HG03378 (cell line): ENCODE results near the gene GPANK1.
A peak's percentile ranks its signal among the peaks of the same experiment; 100 is the strongest.

Experiments used
- ATAC-seq: cut with Tn5 transposase; IDR thresholded peaks from one replicate; pipeline ENCODE4 v1.9.1; 2021; ENCODE audit warnings: mild to moderate bottlenecking, moderate library complexity; ENCODE audit not compliant: unreplicated experiment

The GPANK1 gene

GRCh38 chr6:31691564-31692108 is 26.8 kb upstream of the GPANK1 start:
- no peak for ATAC-seq

DNA sequence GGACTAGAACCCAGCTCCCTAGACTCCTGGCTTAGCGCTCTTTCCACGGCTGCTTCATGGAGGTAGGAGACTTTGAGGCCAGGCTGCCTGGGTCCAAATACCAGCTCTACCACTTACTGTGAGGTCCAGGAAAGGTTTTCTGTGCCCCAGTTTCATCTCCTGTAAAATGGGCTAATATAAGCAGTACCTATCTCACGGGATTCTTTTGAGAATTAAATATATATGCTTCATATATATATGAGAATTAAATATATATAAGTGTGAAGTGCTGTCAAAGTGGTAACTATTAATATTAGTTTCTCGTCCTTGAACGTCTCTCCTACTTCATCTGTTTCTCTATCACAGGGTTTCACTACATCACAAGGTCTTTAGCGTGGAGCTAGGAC is 26.3 kb upstream of the GPANK1 start:
- no peak for ATAC-seq

DNA sequence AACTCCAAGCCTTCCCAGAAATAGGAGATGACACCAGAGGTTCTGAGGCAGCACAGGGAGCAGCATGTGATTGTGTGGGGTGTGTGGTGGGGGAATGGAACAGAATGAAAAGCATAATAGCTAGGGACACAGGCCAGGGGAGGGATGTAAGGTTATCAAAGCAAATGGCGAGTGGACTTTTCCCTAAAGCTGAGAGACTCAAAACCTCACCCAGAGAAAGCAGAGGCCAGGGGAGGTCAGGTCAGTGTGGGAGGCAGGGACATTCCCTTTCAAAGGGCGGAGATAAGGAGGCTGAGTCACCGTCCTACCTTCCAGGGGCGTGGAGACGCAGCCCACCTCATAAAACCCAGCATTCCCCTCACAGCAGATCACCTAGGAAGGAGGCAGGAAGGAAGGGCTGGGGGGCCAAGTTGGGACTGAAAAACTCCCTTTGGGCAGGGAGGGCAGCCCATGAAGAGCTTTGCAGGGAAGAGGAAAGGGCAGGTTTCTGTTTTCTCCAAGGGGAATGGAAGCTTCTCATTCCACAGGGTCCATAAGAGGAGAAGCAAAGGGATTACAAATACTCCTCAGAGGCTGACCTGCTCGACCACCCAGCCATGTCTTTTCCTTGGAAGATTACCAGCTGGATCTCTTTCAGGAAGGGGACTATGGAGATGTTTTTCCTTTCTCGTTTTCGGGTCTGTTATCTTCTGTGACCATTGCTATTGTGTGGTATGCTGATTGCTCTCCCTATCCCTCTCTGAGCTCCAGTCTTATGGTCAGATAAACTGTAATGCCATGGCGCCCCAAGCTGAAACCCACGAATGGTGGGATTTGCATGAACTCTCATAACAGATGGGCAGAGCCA is 25.7 kb upstream of the GPANK1 start:
- ATAC-seq: no peak

DNA sequence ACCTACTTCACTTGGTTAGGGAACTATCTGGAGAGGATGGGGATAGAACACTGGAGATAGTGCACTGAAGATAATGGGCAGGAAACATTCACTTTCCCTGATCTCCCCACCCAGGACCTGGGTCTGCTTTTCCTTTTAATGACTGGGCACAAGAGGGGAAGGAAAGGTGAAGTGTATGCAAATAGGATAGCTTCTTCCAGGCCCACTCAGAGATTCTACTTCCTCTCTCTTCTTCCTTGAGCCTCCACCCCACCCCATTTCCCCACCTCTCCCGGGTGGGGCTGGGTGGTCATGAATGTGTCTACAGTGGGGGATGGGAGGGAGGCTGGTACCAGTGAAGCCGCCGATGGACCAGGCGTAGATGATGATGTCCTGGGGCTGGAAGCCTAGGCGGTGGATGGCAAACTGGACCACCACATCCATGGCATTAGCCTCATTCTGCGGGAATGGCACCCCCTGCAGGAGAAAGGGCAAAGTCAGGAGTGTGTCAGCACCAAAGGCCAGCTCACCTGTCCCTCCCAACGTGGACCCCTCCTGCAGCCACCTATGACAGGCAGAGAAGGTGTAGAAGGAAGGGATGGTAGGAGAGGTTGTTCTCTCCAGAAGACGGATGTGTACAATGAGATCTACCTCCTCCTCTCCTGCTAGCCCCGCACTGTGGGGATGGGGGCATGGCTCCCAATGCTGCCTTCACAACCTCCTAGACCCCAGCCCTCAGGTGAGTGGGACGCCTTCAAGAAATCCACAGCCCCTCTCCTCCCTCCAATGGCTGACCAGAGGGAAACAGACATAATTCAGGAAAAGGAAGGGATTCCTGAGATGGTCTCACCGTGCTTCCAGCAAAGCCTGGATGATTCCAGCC is 24.7 kb upstream of the GPANK1 start:
- ATAC-seq: no peak

- no peak for ATAC-seq
Observed at GRCh38 chr6:31687860-31688693, 23.3 kb upstream of the GPANK1 start.

DNA sequence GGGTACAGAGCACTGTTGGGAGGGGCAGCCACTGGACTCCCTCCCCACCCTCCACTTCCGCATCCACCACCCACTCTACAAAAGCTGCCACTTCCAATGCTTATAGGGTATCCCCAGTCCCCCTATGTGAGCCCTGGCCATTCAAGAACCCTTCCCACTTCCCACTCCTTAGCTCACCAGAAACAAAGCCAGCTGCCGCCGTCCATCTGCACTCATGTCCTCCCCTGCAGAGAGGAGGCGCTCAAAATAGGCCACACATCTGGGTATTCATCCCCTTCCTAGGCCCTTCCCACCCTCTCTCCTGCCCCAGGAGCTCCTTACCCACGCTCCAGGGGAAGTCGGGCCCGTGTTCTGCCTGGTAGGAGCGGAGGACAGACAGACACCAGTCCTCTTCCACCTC is 22.5 kb upstream of the GPANK1 start:
- ATAC-seq: no peak

- ATAC-seq: no peak
Observed at GRCh38 chr6:31686483-31686882, 21.7 kb upstream of the GPANK1 start.

DNA sequence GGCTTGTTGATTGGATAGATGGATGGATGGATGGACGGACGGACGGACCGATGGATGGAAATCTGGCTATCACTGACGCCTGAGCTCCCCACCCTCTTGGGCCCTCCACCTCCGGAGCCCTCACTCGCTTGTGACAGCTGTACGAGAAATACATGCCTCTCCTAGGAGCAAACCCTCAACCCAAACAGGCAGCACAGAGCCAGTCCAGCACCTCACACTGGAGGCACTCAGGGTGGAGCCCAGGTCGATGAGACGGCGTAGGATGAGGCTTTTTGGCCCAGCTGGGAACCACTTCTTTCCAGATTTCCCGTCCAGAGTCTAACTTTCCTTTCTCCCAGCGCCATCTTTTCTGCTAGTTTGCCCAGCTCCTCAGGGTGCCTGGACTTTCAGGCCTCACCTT is 18.8 kb upstream of the GPANK1 start:
- ATAC-seq: no peak

- no peak for ATAC-seq
Observed at GRCh38 chr6:31681135-31681671, 16.4 kb upstream of the GPANK1 start.

GRCh38 chr6:31680226-31681134 is 15.7 kb upstream of the GPANK1 start, which contains the start of gene LY6G5C:
LY6G5C (minus strand) TSS chr6:31681067; CDS start chr6:31680373, 694 bp downstream.
- no peak for ATAC-seq

DNA sequence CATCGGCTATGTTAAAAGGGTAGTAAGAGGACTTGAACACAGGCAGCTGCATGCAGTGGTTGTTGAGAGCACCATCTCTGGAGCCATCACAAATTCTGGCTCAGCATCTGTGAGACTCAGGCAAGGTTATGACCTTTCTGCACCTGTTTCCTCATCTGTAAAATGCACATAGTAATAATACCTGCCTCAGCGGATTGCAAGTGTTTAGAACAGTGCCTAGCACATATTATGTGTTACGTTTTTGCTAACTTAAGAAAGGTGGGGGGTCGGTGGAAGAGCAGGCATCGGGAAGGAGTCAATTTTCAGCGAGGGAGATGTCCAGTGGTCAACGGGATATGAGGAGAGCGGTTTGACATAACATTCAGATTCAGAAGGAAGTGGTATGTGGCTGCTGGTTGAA is 13.2 kb upstream of the GPANK1 start:
- ATAC-seq: no peak

DNA sequence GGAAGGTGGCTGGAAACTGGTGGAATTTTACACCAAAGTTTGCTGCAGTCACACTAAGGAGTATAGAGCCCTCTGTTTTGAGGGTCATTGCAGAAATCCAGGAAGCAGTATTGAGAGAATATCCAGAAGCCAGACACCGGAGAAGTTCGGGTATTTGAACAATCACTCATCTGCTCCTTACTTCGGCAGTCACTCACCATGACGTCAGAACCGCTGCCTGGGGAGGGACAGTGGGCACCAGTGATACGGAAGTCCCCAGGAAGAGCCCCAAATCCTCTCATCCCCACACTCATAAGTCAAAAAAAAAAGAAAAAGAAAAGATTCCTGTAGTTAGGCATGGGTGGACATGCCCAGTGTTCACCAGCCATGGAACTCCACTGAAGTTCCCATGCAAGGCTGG is 12.1 kb upstream of the GPANK1 start:
- no peak for ATAC-seq

DNA sequence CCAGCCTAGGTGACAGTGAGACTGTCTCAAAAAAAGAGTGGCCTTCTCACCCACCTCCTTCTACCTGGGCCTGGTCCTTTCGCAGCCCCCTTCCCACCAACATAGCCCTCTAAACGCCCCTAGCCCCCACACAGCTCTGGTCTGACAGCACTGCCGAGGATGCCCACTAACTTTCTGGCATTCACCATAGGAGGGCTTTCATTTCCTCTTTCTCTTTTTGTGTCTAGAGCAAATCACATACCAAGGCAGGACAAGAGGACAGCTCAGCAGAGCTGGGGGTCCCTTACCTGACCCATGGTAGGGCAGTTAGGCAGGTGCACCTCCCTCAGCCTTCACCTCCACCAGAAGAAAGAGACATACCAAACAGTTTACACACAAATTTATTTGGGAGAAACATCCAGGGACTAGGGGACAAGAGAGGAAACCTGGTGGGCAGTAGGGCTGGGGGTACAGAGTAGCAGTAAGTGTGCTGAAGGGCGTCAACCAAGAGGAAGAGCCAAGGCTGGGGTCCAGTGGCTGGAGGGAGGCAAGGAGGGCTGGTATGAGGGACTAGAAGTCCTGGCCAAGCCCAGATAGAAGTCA is 11.6 kb upstream of the GPANK1 start:
- no peak for ATAC-seq

- ATAC-seq: no peak
Observed at GRCh38 chr6:31669676-31670075, 4.9 kb upstream of the GPANK1 start, which contains the start of gene LY6G5B. LY6G5B (plus strand) TSS chr6:31669976; CDS start chr6:31670951, 975 bp downstream.

DNA sequence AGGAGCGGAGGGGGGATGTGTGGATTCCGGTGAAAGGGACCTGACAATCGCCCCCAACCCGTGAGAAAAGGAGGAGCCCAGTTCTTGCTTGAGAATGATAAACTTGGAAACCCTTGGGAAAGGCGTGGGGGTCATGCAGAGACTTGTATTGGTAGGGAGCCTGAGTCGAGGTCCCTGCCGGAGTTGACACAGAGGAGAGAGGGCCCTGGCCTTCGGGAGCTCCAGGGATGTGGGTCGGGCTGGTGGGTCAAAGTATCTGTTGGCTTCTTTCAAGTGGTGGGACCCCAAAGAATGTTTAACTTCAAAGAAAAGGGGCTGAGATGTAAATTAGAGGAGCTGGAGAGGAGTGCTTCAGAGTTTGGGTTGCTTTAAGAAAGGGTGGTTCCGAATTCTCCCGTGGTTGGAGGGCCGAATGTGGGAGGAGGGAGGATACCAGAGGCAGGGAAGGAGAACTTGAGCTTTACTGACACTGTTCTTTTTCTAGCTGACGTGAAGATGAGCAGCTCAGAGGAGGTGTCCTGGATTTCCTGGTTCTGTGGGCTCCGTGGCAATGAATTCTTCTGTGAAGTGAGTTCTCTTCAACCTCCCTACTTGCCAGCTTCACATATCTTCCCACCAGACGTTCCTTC is 1.7 kb upstream of the GPANK1 start:
- ATAC-seq: no peak

DNA sequence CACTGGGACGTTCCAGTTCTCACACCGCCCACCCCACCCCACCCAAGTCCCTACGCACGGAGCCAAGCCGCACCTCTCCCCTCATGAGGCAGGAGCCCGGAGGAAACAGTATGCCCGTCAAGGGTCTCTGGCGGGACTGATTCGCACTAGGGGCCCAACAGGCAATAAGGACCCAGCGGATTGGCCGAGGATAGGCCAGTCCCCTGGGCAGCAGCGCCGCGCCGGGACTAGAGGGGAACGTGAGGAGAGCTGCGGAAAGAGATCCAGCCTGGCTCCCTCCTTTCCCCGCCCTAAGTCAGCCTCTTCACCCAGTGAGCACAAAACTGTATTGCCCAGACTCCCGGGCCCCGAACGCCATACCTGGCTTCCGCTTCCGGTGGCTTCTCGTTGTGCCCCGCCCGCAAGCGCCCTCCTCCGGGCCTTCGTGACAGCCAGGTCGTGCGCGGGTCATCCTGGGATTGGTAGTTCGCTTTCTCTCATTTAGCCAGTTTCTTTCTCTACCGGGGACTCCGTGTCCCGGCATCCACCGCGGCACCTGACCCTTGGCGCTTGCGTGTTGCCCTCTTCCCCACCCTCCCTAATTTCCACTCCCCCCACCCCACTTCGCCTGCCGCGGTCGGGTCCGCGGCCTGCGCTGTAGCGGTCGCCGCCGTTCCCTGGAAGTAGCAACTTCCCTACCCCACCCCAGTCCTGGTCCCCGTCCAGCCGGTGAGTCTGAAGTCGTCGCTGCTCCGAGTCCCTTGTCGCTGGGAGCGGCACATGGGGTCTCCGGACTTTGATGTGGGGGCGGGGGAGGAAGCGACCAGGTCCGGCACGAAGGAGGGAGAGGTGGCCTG is 922 bp upstream of the GPANK1 start, which contains the start of gene CSNK2B:
TSS of gene CSNK2B (plus strand) at position 580 of the 836 bp plus-strand sequence. CDS start 752 bp downstream, outside the sequence.
- peak; percentile 74 for ATAC-seq

GRCh38 chr6:31663961-31664789 is 622 bp downstream of the GPANK1 start:
- ATAC-seq: no peak
